NCI-H1092 treated with DMSO at 0.1 percent for 48 hours (cell line): ENCODE data around the gene MAPK4.
A peak's percentile ranks its signal among the peaks of the same experiment; 100 is the strongest.

Experiments used
- DNase-seq: peaks from one replicate; lab custom pipeline; 2025; lab: John Stamatoyannopoulos, UW

MAPK4 gene

GRCh38 chr18:50623694-50624352, 63.9 kb downstream of the MAPK4 start:
- no peak for DNase-seq

DNA sequence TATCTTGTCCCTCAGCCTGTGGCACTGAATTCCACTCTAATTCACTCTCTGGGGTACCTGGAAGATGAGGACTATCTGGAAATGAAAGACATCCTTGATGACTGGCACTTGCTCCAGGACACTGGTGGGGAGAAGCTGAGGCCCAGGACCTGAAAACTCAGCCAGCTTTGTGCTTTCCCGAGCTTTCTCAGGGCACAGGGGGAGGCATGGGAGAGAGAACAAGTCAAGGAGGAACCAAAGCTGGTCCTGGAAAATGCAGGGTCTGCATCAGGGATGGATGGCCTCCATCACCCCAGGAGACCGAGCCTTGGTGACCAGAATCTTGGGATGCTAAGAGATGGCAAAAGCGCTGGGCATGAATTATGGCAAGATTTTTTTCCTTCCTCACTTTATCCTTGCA, 65.1 kb downstream of the MAPK4 start:
- DNase-seq, result no peak

DNA sequence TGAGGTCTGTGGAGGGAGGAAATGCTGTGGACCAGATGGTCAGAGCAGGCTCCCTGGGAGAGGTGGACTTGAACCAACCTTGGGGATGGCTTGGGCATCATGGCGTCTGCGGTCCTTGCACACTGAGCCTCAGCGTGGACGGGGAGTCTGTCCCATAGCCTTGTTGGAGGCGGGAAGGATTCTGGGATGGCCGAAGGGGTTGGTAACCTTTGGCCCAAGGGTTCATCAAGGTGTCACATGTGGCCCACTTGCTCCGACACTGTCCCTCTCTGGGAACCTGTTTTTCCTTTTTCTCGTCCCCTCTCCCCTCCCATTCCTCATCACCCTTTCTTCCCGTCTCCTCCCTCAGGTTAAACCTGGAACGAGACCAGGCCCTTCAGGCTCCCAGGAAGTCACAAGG, 66.4 kb downstream of the MAPK4 start:
- no peak for DNase-seq

DNA sequence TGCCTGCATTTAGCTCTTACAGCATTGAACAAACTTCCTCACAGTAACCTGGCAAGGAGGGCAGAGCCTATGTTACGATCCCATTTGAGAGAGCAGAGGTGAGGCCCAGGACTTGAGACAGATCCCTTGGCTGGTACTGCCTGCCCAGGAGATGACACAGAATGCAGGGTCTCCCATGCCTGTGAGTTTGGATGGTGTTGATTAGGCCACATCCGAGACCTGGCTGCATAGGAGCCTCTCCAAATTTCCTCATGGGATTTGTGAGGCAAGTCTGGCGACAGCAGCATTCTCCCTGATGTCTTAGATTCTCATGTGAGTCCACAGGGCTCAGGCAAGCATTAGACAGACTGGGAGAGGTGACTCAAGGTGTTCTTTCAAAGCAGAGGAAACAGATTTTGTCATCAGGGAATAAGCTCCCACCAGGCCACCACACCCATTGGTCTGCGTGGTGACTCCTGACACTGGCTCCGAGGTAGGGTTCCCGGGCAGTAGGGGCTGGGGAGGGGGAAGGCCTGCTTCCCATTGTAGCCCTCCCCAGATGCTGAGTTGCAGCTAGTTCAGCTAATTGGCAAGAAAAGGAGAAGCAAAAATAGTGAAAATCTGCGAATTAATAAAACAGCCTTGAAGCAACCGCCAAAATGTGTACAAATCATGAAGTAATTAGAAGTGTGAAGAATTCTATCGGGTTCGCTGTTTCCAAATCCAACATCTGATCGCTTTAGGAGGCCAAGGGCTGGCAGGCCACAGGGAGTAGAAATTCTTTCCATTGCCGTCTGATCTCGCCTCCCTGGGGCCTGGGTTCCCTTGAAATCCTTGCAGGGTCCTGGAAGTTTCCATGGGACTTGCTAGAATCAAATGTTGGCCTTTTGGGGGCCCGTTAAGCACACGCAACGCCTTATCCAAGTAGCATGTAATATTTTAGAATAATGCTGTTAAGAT, 68.0 kb downstream of the MAPK4 start:
- no peak for DNase-seq

- no peak for DNase-seq
Measured at GRCh38 chr18:50628533-50628905, 68.6 kb downstream of the MAPK4 start.

DNA sequence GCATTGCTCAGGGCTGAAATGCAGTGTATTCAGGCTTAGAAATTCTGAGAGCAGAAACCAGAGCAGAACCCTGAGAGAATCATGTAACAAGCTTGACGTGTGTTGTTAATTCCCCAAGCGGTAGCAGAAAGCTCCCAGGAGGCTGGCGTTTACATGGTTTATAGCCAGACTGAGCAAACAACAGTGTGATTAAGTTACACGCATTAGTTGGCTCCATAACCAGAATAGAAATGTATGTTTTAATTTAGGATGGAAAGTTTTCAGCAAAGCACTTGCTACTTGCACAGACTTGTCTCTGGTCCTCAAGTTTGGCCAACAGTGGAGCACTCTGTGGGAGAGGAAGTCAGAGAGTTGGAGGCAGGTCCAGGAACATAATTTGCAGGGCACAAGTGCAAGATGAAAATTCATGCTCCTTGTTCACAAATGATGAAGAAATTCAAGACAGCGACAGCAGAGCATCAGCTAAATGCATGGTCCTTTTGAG, 69.3 kb downstream of the MAPK4 start:
- peak; percentile 86 for DNase-seq

- no peak for DNase-seq
Measured at GRCh38 chr18:50630895-50631294, 71.0 kb downstream of the MAPK4 start.

DNA sequence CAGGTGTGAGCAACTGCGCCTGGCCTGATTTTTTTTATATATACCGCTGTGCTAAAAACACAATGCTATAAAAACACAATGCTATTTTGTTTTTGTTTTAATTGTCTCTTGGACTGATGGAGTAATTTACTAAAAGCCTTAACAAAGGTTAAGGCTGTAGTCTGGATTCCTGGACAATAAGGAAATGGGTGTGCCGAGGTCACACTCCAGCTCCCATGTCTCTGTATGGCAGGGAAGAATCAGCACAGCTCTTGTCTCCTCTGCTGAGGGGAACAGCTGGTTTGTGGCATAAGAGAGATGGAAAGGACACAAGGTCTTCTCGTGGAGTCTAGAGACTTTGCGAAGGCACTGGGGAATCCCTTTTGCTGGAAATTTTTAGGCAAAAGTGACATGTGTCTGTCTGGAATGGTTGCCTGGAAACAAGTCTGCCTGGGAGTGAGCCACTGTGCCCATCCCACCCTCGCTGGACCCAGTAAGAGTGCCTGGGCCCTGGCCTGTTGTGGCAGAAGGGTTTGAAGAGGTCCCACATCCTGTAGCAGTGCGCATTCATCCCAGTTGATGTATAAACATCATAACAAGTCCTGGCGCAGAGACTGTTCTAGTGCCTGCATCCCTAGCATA, 73.1 kb downstream of the MAPK4 start:
- DNase-seq, result no peak

GRCh38 chr18:50633992-50634391, 74.1 kb downstream of the MAPK4 start:
- DNase-seq, result no peak

DNA sequence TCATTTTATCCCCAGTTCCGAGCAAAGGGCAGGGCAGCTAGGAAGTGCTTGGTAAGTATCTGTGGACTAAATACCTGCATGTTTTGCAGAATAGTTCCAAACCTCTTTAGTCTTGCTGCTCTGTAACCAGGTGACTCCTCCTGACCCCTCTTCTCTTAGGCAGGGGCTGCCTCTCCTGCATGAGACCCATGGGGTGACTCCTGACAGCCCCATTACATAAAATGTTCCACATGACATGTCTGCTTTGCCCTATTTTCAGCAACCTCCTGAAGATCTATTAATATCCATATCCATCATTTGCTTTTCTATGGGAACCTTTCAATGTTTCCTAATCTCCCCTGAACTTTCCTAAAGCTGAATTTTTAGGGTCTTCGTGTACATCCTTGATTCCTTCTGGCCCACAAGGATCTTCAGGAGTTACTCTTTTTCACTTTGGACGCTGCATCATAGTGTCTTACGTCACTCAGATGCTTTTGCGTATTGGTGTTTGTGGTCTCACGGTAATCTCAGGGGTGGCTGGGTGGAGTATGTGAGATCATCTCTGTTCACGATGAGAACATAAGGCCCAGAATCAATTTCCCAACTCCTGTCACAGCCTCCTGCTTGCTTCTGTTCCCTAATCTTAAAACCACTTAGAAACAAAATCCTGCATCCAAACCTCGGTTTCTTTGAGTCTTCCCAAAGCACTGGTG, 76.6 kb downstream of the MAPK4 start:
- no peak for DNase-seq

- DNase-seq, result no peak
Measured at GRCh38 chr18:50638016-50638883, 78.4 kb downstream of the MAPK4 start.

GRCh38 chr18:50638884-50639420, 79.1 kb downstream of the MAPK4 start:
- no peak for DNase-seq

- DNase-seq, result no peak
Measured at GRCh38 chr18:50639711-50640110, 79.8 kb downstream of the MAPK4 start.

- no peak for DNase-seq
Measured at GRCh38 chr18:50642439-50642838, 82.6 kb downstream of the MAPK4 start.

DNA sequence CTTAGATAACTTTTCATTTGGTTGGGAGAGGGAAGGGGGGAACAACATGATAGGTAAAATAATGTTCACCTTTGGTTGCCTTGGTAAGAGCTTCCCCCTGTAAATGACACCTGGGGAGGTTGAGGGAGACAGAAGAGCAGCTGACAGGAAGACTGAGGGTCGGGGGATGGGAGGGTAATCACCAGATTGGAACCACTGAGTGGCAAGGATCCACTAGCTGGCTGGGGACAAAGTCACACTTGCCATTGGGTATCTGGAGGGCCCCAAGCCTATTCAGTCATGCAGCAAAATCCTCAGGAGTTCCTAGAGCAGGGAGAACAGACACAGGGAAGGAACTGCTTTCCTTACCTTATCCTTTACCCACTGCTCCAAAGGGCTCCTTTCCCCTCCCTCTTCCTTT, 84.3 kb downstream of the MAPK4 start:
- no peak for DNase-seq

DNA sequence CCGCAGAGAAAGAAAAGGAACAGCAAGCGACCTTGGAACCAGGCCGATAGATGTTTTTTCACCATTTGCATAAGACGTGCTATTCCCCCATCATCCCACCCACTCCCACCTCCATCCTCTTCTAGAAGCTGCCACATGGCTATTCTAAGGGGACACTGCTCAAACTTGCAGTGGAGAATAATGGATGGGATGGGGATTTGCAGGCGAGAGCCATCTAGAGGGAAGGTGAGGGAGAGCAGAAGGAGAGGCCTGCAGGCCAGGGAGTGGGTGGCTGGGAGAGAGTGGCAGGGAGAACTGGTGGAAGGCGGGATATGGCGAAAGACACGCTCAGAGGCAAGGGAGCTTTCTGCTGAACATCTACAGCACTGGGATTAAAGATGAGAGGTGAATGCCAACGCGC, 84.9 kb downstream of the MAPK4 start:
- peak; percentile 11 for DNase-seq

DNA sequence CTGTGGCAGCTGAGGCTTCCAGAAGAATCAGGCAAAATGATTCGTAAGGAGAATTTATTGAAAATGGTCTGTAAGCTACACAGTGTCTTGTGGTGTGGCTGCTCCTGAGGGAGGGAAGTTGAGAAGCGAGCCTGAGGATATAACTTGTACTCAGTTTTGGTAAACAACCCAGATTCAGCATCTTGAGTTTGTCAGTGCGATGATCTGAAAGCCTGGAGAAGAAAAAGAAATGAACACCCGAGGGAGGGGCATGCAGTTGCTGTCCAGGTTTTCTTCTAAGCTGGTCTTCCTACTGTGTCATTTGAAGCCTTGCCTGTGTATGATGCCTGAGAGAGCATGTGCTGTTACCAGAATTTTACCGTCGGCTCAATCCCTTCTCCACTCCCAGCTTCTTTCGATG, 87.3 kb downstream of the MAPK4 start:
- DNase-seq, result no peak

DNA sequence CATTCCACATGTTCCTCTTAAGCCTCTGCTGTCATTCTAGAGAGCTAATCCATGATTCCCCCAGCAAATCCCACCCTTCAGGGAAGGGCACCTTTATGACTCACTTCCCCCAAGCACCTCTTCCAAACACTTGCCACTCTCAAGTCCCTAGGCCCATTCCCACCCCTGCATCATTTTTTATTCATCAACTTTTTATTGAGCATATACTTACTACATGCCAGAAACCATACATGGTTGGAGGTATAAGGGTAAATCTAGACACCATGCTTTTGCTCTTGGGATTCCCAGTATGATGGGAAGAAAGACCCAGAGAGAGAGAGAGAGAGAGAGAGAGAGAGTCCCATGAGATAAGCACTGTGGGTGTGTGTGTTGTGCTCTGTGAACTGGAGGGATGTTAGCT, 87.9 kb downstream of the MAPK4 start:
- DNase-seq, result no peak

DNA sequence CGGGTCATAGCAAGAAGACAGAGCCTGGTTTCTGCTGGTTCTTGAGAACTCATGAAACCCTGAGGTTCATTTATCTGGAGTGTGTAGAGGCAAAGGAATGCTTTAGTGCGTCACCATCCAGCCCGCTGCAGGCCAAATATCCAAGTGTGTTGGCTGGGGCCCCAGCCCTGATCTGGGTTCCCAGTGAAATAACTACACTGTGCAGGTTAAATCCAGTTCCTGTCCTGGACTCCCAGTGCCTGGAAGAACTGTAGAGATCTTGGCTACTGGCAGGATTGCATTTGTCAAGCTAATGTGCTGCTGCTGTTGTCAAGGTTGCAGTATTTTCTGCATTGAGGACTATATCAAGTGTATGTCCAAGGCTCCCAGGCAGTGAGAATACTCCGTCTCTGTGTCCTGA, 89.9 kb downstream of the MAPK4 start:
- no peak for DNase-seq

DNA sequence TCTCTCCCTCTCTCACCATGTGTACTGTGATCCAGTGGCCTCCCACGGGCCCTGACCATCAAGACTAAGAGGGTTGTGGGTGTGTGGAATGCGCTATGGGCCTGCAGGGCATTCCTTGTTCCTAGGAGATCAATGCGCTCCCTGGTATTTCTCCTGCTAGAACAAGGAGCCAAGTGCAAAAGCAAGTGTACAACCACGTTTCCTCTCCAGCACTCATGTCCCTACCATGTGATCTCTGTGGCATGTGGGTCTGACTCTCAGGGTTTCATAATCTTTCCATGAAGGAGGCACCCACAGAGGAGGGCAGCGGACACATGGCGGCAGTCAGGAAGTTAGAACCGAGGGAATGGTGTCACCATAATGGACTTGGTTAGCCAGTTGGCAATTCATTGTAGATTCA, 91.4 kb downstream of the MAPK4 start:
- no peak for DNase-seq
